ENCODE data around the gene ARHGAP26.

The ARHGAP26 gene

GRCh38 chr5:142783601-142784341 lies 13.6 kb downstream of the ARHGAP26 start:
- in situ Hi-C loops (cut with MboI; ENCODE audit: low sequenced_read_pairs) = no loop called here

GRCh38 chr5:142784401-142784955 lies 14.3 kb downstream of the ARHGAP26 start:
- in situ Hi-C loops (cut with MboI; ENCODE audit: low sequenced_read_pairs) = no loop called here

- in situ Hi-C loops (cut with MboI; ENCODE audit: low sequenced_read_pairs) = no loop called here
Observed at GRCh38 chr5:142785206-142785605, 15.0 kb downstream of the ARHGAP26 start.

- in situ Hi-C loops (cut with MboI; ENCODE audit: low sequenced_read_pairs) = no loop called here
Observed at GRCh38 chr5:142789206-142789605, 19.0 kb downstream of the ARHGAP26 start.

GRCh38 chr5:142792012-142792864 lies 22.1 kb downstream of the ARHGAP26 start:
- in situ Hi-C loops (cut with MboI; ENCODE audit: low sequenced_read_pairs) = no loop called here

- in situ Hi-C loops (cut with MboI; ENCODE audit: low sequenced_read_pairs) = no loop called here
Observed at GRCh38 chr5:142792865-142793232, 22.7 kb downstream of the ARHGAP26 start.

GRCh38 chr5:142794537-142794936 lies 24.4 kb downstream of the ARHGAP26 start:
- in situ Hi-C loops (cut with MboI; ENCODE audit: low sequenced_read_pairs) = no loop called here

- in situ Hi-C loops (cut with MboI; ENCODE audit: low sequenced_read_pairs) = no loop called here
Observed at GRCh38 chr5:142795251-142795650, 25.1 kb downstream of the ARHGAP26 start.

GRCh38 chr5:142796492-142797109 lies 26.4 kb downstream of the ARHGAP26 start:
- in situ Hi-C loops (cut with MboI; ENCODE audit: low sequenced_read_pairs) = no loop called here

- in situ Hi-C loops (cut with MboI; ENCODE audit: low sequenced_read_pairs) = no loop called here
Observed at GRCh38 chr5:142797420-142797819, 27.2 kb downstream of the ARHGAP26 start.

GRCh38 chr5:142798099-142798770 lies 28.1 kb downstream of the ARHGAP26 start:
- in situ Hi-C loops (cut with MboI; ENCODE audit: low sequenced_read_pairs) = no loop called here

- in situ Hi-C loops (cut with MboI; ENCODE audit: low sequenced_read_pairs) = no loop called here
Observed at GRCh38 chr5:142800776-142801494, 30.8 kb downstream of the ARHGAP26 start.

GRCh38 chr5:142801495-142801871 lies 31.3 kb downstream of the ARHGAP26 start:
- in situ Hi-C loops (cut with MboI; ENCODE audit: low sequenced_read_pairs) = no loop called here

- in situ Hi-C loops (cut with MboI; ENCODE audit: low sequenced_read_pairs) = no loop called here
Observed at GRCh38 chr5:142803428-142804125, 33.4 kb downstream of the ARHGAP26 start.

- in situ Hi-C loops (cut with MboI; ENCODE audit: low sequenced_read_pairs) = no loop called here
Observed at GRCh38 chr5:142805339-142805738, 35.2 kb downstream of the ARHGAP26 start.

GRCh38 chr5:142806841-142807267 lies 36.7 kb downstream of the ARHGAP26 start:
- in situ Hi-C loops (cut with MboI; ENCODE audit: low sequenced_read_pairs) = no loop called here

GRCh38 chr5:142807372-142807911 lies 37.3 kb downstream of the ARHGAP26 start:
- in situ Hi-C loops (cut with MboI; ENCODE audit: low sequenced_read_pairs) = no loop called here

- in situ Hi-C loops (cut with MboI; ENCODE audit: low sequenced_read_pairs) = no loop called here
Observed at GRCh38 chr5:142808878-142809598, 38.9 kb downstream of the ARHGAP26 start.

- in situ Hi-C loops (cut with MboI; ENCODE audit: low sequenced_read_pairs) = no loop called here
Observed at GRCh38 chr5:142810081-142810480, 39.9 kb downstream of the ARHGAP26 start.
